Gastroesophageal sphincter (tissue), 4 donors: Measurements from ENCODE around the gene CDH4. TPM values are rescaled to one million over a fixed set of nuclear protein-coding genes. Genes with fewer than 3 reads are reported as not detected.

Experiments
- ATAC-seq: fragments of 150-250 bp; one replicate; pipeline ENCODE4 v1.9.1; 2016; ENCODE audit warnings: mild to moderate bottlenecking, moderate library complexity
- H3K27ac ChIP-seq, 4 donors: fragments of 200-600 bp; sonication (generic) in 3 of 4; 1 replicate in 3 of 4; 2 replicates in 1 of 4; pipeline ENCODE4 v1.5.1; 2016 to 2019
- H3K27me3 ChIP-seq: fragments of 200-600 bp; sonication (generic); one replicate; pipeline ENCODE4 v1.5.1; 2019
- H3K36me3 ChIP-seq, 2 donors: fragments of 200-600 bp; sonication (generic); one replicate each; pipeline ENCODE4 v1.5.1; 2019; ENCODE audit warnings: control low read depth in 1 of 2
- H3K4me1 ChIP-seq, 3 donors: fragments of 200-600 bp; sonication (generic); 1 replicate in 2 of 3; 2 replicates in 1 of 3; pipeline ENCODE4 v1.5.1; 2016 to 2019; ENCODE audit warnings: control low read depth in 2 of 3
- H3K4me3 ChIP-seq, 2 donors: fragments of 200-600 bp; sonication (generic); one replicate each; pipeline ENCODE4 v1.5.1; 2019; ENCODE audit warnings: mild to moderate bottlenecking in 1 of 2, moderate library complexity in 1 of 2
- H3K9me3 ChIP-seq, 3 donors: fragments of 200-600 bp; sonication (generic); one replicate each; pipeline ENCODE4 v1.5.1; 2017 to 2019; ENCODE audit warnings: control low read depth in 2 of 3
- CTCF ChIP-seq, 4 experiments: fragments of 200-600 bp in 2 of 4; fragments of 450-650 bp in 2 of 4; sonication (generic) in 1 of 4; IDR thresholded peaks; one replicate each; pipeline ENCODE4 v1.5.1; 2017 to 2019; ENCODE audit warnings: antibody characterized with exemption in 4 of 4, mild to moderate bottlenecking in 2 of 4, moderate library complexity in 2 of 4
- EP300 ChIP-seq: sonication (generic); formaldehyde crosslinking; IDR thresholded peaks from one replicate; pipeline ENCODE4 v1.6.1; 2017; ENCODE audit warnings: antibody characterized with exemption, mild to moderate bottlenecking
- POLR2A ChIP-seq, 2 donors: fragments of 450-650 bp; IDR thresholded peaks; one replicate each; pipeline ENCODE4 v1.6.1; 2017; ENCODE audit warnings: antibody characterized with exemption in 2 of 2, mild to moderate bottlenecking in 2 of 2, moderate library complexity in 1 of 2
- POLR2AphosphoS5 ChIP-seq: sonication (generic); formaldehyde crosslinking; IDR thresholded peaks from one replicate; pipeline ENCODE4 v1.6.1; 2017; ENCODE audit warnings: antibody characterized with exemption
- WGBS, 2 donors: methylation state at CpG; one replicate each; pipeline ENCODE4 v1.1.5; 2018; ENCODE audit warnings: low coverage in 1 of 2; 5-methylcytosine and 5-hydroxymethylcytosine counted together
- total RNA-seq, 4 donors: library from RNA; depleted of rRNA; stranded (reverse); fragments of >200 nt; gene quantifications; one replicate each; pipeline ENCODE4 v1.1.0, GENCODE V29; 2016

CDH4 gene
- total RNA-seq, 4 donors from 2014 or later, result under 0.01 to 1.5 (median 0.42) TPM; not detected in 1

- Histone ChIP-seq H3K36me3 (no peaks in the 10 kb centered on the region), H3K27me3 (peaks cover 80% of the 10 kb centered on the region)
Observed at GRCh38 chr20:61880706-61881105, 628.6 kb downstream of the CDH4 start.

GRCh38 chr20:61881416-61881815 is 629.4 kb downstream of the CDH4 start:
- no peaks in the 10 kb centered on the region for H3K4me1 ChIP-seq
- no peaks in the 10 kb centered on the region for H3K9me3 ChIP-seq
- WGBS, 2 donors, result no CpG with 5 or more reads among the region's 19 CpGs
- no peak overlapping the region for H3K4me3 ChIP-seq
- no peak overlapping the region for H3K27ac ChIP-seq
- no peaks in the 10 kb centered on the region for H3K36me3 ChIP-seq
- H3K27me3 ChIP-seq, result peaks cover 77% of the 10 kb centered on the region
- no peak for ATAC-seq
- TF ChIP-seq POLR2AphosphoS5 (no peak), CTCF (IDR thresholded peaks at IDR 0.05) (no peak), POLR2A (IDR thresholded peaks at IDR 0.05) (no peak), EP300 (no peak)

More at GRCh38 chr20:61880706-61881105, 628.6 kb downstream of the CDH4 start:
- H3K27ac ChIP-seq, result no peak overlapping the region
- H3K4me3 ChIP-seq, result no peak overlapping the region
- WGBS, 2 donors, result no CpG with 5 or more reads among the region's 8 CpGs
- TF ChIP-seq EP300 (no peak), POLR2A (IDR thresholded peaks at IDR 0.05) (no peak)
- ATAC-seq, result no peak
- H3K9me3 ChIP-seq, result no peaks in the 10 kb centered on the region
- no peaks in the 10 kb centered on the region for H3K4me1 ChIP-seq

GRCh38 chr20:61881861-61882260 is 629.8 kb downstream of the CDH4 start:
- H3K4me1 ChIP-seq, result no peaks in the 10 kb centered on the region
- H3K9me3 ChIP-seq, result no peaks in the 10 kb centered on the region
- H3K27ac ChIP-seq, result no peak overlapping the region
- H3K36me3 ChIP-seq, result no peaks in the 10 kb centered on the region
- 17% methylated on average over 1 of the region's 13 CpGs; no CpG with 5 or more reads in 1 of the 2 donors for WGBS, 2 donors
- H3K27me3 ChIP-seq, result peaks cover 76% of the 10 kb centered on the region
- H3K4me3 ChIP-seq, result no peak overlapping the region
- TF ChIP-seq POLR2AphosphoS5 (no peak), POLR2A (IDR thresholded peaks at IDR 0.05) (no peak), CTCF (IDR thresholded peaks at IDR 0.05) (no peak), EP300 (no peak)
- no peak for ATAC-seq

- Histone ChIP-seq H3K27me3 (peaks cover 69% of the 10 kb centered on the region), H3K36me3 (no peaks in the 10 kb centered on the region), H3K4me3 (no peak overlapping the region), H3K27ac (no peak overlapping the region), H3K9me3 (no peaks in the 10 kb centered on the region), H3K4me1 (no peaks in the 10 kb centered on the region)
- TF ChIP-seq EP300 (no peak), POLR2AphosphoS5 (no peak), CTCF (IDR thresholded peaks at IDR 0.05) (no peak), POLR2A (IDR thresholded peaks at IDR 0.05) (no peak)
- no peak for ATAC-seq
- 59 to 68% methylated on average over 3 to 21 of the region's 32 CpGs for WGBS, 2 donors
Observed at GRCh38 chr20:61882716-61883615, 630.9 kb downstream of the CDH4 start.

- WGBS, 2 donors, result 40 to 42% methylated on average over 1 to 9 of the region's 14 CpGs
- peaks cover 67% of the 10 kb centered on the region for H3K27me3 ChIP-seq
- H3K27ac ChIP-seq, result no peak overlapping the region
- TF ChIP-seq EP300 (no peak), POLR2AphosphoS5 (no peak), POLR2A (IDR thresholded peaks at IDR 0.05) (no peak), CTCF (IDR thresholded peaks at IDR 0.05) (no peak)
- no peaks in the 10 kb centered on the region for H3K9me3 ChIP-seq
- H3K4me1 ChIP-seq, result no peaks in the 10 kb centered on the region
- H3K4me3 ChIP-seq, result no peak overlapping the region
- H3K36me3 ChIP-seq, result no peaks in the 10 kb centered on the region
- no peak for ATAC-seq
Observed at GRCh38 chr20:61883857-61884393, 631.9 kb downstream of the CDH4 start.
